GM18519 (cell line): ENCODE measurements around the gene EXPH5.

Source experiments
- ATAC-seq: cut with Tn5 transposase; IDR thresholded peaks from one replicate; pipeline ENCODE4 v1.9.1; 2021; ENCODE audit warnings: mild to moderate bottlenecking, moderate library complexity; ENCODE audit not compliant: unreplicated experiment, low FRiP score

EXPH5 gene

GRCh38 chr11:108474664-108475463 is 118.7 kb downstream of the EXPH5 start:
- ATAC-seq: no peak

DNA sequence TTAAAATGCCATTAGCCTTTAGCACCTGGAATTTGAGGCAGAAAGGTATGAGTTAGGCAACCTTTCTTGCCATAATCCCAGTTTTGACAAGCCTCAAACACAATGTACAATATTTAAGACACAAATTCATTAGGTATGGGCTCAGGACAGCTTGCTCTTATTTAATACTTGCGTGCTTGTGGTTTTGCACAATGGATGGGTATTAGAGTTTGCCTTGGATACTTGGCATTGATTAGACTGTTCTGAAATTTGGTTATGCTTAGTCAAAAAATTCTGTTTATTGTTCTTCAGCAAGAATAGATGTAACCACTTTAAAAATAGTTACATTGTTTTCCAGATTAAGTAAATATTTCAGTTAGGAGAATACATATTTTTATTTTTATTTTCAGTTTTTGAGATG is 120.9 kb downstream of the EXPH5 start:
- no peak for ATAC-seq

- no peak for ATAC-seq
Measured at GRCh38 chr11:108468478-108468864, 125.1 kb downstream of the EXPH5 start.

DNA sequence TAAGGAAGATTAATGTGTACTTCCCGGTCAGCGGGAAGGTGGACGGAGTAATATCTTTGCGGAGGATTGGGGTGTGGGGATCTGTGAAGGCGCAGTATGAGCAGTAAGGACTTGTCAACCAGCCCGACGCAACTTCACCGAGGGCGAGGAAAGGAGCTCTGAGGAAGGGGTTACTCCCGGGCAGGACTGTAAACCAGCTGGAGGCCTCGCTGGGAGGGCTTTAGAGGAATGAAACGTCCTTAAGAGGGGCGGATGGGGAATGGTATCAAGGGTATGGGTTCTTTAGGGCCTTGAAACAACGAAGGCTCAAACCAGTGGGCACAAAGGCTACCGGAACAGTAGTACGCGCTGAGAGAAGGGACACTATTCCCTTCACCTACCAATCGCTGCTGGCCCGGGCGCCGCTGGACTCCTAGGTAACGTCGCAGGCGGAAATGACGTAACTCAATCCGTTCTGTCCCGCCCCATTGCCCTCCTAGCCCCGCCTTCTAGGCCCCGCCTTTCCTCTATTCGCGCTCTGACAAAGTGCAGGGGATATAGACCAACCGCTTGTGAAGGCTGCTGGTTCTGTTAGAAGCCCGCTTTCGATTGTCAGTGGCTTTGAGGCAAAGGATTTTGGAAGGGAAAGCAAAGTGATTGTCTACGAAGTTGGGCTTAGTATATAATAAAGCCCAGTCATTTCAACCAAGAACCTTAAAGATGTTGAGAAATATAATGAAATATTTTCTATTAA is 126.3 kb downstream of the EXPH5 start, which contains the start of gene C11orf65:
C11orf65 (minus strand) TSS at position 439 of the 733 bp plus-strand sequence. CDS start 5,970 bp downstream, outside the sequence.
- peak; percentile 97 for ATAC-seq

- ATAC-seq: no peak
Measured at GRCh38 chr11:108466405-108466804, 127.2 kb downstream of the EXPH5 start.
